H54 (cell line): ENCODE results near the gene SMYD3.
"Not testable (repeated sequence)": the region's sequence is repeated elsewhere in the genome, so short reads cannot be mapped to it uniquely, and the experiment has no call there.

Experiments
- DNase-seq: peaks from one replicate; pipeline ENCODE4 v3.0.0; 2011; ENCODE audit warnings: low spot score, mixed read lengths; ENCODE audit not compliant: insufficient read length
- FAIRE-seq: peaks from 3 replicates; lab custom pipeline; 2011; peaks lifted over from hg19 to GRCh38; lab: Jason Lieb, UNC
- POLR2A ChIP-seq: IDR thresholded peaks from 2 replicates; pipeline ENCODE4 v1.6.1; 2011; ENCODE audit warnings: low read depth, mild to moderate bottlenecking, low read length

The SMYD3 gene

DNA sequence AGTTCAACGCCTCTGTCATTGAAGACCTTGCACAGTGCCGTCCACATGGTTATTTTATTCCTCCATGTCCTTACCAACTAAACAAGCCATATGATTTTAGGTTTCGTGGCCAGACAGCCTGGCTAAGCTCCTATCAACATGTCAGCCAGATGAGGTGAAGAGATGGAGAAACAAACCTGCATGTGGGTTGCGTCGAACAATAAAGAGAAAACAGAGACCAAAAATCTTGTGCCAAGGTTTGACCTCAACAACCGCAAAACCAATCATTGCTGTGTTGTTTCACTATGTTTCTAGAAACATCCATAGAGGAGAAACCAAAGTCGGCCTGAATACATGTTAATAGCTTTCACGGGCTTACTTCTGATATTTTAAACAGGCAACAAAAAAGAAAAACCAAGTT, 544.6 kb downstream of the SMYD3 start:
- no peak for FAIRE-seq

DNA sequence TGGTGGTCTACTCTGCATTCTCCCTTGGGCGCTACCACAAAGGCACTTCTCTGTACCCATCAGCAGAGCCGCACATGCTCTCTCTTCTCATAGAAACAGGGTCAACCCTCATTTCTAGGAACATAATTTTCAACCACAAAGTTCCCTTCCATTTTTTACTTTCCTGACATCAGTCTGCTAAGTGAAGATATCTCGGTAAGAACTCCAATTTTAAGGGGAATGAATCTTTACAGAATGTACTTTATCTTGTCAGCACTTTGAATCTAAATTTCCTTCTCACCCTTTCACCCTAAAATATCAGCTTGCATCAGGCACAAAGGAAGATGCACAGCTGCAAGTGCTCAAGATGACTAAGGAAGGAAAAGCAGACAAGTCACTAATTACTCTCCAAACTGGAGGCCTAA, 545.9 kb downstream of the SMYD3 start:
- FAIRE-seq (no peak), DNase-seq (no peak)
- no peak for TF ChIP-seq POLR2A

More for the DNA sequence above, 544.6 kb downstream of the SMYD3 start:
- TF ChIP-seq POLR2A: no peak
- DNase-seq: no peak

DNA sequence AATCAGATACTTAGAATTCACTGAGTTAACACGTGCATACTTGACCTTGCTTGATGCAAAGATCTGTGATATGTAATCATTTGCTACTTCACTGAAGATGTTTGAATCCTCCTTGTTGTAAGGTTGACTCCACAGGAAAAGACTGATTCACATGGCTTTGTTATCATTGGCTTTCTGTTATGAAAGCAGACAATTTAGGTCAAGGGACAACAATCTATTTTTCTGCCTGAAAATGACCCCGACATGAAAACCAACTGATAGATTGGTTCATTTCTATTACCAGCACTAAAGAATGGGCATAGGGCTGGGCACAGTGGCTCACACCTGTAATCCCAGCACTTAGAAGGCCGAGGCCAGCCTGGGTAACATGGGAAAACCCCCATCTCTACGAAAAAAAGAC, 546.9 kb downstream of the SMYD3 start:
- FAIRE-seq: no peak
- TF ChIP-seq POLR2A: no peak
- DNase-seq: no peak

DNA sequence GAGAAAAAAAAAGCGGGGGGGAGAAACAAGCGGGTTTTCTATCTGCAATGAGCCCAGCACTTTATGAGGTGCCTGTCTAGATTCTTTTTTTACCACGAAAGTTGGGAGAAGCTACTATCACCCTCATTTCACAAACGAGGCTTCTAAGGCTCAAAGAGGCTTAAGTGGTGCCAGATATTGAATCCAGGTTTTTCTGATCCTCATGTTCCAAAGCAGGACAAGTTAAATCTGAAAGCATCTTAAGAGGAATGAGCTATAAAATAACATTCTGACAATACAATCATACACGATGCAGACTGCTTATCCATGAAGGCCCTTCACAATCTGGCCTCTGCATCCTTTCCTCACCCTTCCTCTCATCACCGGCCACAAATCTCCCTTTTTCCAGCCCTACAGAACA, 549.1 kb downstream of the SMYD3 start:
- FAIRE-seq (no peak), DNase-seq (no peak)
- no peak for TF ChIP-seq POLR2A

DNA sequence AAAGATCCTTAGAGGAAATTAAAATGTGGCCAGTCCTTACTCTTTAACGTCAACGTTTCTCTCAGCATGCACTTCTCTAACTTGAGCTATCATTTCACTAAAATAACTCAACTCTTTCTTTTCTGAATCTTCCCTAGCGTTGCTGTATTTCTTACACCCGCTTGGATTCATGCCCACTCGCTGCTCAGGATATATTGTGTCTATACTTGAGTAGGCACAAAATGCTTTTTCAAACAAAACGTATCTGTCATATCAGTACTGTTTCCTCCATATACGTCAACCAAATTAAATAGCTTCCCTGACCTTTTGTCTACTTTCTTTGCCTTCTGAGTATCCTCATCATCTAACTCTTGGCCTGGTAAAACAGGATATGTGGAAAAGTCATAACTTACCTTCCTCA, 549.7 kb downstream of the SMYD3 start:
- DNase-seq: no peak
- FAIRE-seq: no peak
- TF ChIP-seq POLR2A: no peak

DNA sequence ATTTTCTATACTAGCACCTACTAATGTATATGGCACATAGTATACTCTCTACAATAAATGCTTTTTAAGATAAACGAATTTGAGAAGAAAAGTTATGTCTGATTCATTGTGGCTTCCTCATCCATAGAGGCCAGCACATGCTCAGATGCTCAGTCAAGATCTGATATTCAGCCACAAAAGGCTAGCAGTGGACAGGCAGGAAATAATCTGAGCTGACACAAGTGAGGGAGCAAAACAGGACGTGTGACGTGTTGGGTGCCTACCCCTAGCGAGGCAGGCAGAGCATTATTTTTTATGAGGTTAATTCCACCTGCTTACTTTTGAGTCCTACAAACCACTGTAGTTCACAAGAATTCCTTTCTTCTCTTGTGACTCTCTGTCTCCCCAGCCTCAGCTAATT, 550.9 kb downstream of the SMYD3 start:
- FAIRE-seq: no peak
- TF ChIP-seq POLR2A: no peak

DNA sequence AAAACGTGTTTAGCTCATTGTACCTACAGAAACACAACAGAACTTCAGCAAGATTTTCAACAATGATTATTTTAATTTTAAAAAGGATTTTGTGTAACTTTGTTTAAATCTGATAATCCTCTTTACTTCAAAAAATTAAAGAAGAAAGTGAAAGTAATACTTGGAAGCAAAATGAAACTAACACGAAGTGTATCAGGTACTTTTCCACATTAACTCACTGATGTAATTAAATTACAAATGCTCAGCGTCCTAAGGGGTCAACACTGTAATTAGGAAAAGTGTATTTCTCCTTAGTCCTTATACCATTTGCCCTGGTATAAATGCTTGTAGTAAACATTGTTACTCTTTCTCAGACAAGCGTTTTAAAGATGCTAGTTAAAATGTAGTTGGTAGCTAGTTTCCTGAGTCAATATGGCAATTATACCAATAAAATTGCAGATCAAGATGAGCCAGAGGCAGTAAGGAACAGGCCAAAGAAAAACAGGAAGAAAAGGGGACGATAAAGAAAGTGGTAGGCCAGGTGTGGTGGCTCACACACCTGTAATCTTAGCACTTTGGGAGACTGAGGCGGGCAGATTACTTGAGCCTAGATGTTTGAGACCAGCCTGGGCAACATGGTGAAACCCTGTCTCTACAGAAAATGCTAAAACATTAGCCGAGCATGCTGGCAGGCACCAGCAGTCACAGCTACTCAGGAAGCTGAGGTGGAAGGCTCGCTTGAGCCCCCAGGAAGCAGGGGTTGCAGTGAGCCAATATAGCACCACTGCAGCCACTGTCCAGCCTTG, 553.0 kb downstream of the SMYD3 start:
- no peak for DNase-seq

More for the DNA sequence above, 550.9 kb downstream of the SMYD3 start:
- no peak for DNase-seq

DNA sequence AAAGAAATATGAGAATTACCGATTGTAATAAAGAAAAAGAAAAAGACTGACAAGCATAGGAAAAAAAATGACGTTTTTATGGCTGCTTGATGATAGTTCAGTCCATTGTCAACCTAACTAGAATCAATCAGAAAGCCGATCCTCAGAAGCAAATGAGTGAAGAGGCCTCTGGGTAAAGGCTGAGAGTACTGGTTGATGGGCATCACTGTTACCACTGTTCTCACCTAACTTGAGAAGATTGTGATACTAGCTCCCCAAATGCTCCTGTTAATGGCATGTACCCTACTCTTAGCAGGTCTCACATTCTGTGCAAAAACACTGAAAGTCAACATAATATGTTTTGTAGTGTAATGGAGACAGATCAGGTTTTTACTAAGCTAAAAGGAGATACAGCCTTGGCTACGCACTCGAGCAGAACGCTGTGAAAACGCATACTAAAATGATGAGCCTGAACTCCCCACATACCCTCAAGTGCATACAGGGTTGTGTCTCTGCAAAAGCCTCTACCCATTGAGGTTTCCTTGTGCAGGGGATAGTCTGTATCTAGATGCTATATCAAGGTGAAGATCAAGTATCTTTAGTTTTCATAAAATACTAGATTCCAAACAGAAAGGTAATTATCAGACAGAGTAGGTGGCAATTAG, 554.6 kb downstream of the SMYD3 start:
- no peak for TF ChIP-seq POLR2A
- FAIRE-seq (no peak), DNase-seq (no peak)

More for the DNA sequence above, 553.0 kb downstream of the SMYD3 start:
- FAIRE-seq: no peak
- TF ChIP-seq POLR2A: no peak

DNA sequence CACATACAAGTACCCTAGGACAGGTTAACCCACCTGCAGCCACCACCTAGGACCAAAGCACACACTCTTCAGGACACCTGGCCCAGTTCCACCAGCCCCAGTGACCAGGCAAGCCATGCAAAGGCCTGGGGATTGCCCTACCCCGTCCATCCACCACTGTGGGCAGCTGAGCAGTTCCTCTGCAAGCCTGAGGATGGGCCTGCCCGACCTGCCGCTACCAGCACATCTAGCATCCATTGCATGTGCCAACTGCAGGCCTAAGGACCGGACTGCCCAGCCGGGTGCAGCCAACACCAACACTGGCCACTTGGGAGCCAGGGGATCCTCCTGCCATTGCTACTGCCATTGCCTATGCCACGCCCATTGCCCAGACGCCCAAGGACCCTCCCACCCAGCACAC, 558.3 kb downstream of the SMYD3 start:
- no peak for DNase-seq
- TF ChIP-seq POLR2A: no peak
- FAIRE-seq: no peak

DNA sequence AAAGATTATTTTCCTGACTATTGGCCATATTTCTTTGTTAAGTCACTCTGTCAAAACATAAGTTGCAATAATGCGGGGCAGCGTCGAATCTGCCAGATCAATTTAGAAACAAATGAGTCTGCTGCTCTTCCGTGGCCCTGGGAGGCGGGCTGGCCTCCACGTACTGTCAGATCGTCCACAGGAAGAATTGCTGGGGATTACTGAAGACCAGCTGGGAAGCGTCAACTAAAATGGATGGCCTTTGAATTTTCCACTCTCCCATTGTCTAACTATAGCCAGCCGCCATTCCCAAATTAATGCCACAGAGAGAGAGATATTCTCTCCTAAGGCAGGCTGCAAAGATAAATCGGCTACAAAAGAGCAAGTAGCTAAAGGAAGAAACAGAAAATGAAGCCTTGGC, 560.2 kb downstream of the SMYD3 start:
- no peak for FAIRE-seq
- DNase-seq: no peak
- no peak for TF ChIP-seq POLR2A

DNA sequence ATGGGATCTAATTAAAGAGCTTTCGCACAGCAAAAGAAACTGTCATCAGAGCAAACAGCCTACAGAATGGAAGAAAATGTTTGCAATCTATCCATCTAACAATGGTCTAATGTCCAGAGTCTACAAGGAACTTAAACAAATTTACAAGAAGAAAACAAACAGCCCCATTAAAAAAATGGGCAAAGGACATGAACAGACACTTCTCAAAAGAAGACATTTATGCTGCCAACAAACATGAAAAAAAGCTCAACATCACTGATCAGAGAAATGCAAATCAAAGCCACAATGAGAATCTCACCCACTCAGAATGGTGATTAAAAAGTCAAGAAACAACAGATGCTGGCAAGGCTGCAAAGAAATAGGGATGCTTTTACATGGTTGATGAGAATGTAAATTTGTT, 561.9 kb downstream of the SMYD3 start:
- DNase-seq, FAIRE-seq: not testable (repeated sequence)

DNA sequence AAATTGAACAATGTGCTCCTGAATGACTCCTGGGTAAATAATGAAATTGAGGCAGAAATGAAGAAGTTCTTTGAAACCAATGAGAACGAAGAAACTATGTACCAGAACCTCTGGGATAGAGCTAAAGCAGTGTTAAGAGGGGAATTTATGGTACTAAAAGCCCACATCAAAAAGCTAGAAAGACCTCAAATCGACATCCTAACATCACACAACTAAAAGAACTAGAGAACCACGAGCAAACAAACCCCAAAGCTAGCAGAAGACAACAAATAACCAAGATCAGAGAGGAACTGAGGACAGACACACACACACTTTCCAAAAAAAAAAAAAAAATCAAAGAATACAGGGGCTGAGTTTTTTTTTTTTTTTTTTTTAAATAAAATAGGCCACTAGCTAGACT, 564.2 kb downstream of the SMYD3 start:
- DNase-seq (no peak), FAIRE-seq (no peak)
- TF ChIP-seq POLR2A: no peak

DNA sequence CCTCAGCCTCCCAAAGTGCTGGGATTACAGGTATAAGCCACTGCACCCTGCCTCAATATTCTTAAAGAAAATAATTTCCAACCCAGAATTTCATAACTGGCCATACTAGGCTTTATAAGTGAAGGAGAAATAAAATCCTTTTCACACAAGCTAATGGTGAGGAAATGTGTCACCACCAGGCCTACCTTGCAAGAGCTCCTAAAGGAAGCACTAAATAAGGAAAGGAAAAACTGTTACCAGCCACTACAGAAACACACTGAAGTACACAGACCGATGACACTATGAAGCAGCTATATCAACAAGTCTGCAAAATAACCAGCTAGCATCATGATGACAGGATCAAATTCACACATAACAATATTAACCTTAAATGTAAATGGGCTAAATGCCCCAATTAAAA, 565.3 kb downstream of the SMYD3 start:
- FAIRE-seq, DNase-seq: not testable (repeated sequence)

DNA sequence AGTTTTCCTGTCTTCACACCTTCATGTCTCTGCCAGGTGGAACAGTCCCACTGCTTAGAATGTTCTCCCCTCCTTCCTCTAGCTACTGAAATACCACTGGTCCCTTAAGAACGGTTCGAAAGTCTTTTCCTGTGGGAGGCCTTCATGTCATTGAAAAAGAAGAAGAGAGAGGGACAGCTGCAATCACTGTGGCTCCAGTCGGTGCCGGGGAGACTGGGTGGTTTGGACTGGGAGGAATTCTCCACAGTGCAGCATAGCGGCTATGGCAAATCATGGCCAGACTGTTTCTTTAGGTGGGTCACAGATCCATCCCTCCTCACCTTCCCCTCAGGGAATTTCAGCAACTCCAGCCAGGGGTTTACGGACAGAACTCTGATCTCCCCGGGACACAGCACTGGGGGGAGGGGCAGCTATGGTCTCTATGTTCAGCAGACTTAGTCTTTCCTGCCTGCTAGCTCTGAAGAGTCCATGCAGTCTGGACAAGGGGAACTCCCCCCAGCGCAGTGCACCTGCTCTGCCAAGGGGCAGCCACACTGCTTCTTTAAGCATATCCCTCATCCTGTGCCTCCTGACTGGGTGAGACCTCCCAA, 567.2 kb downstream of the SMYD3 start:
- no peak for FAIRE-seq
- no peak for DNase-seq
- TF ChIP-seq POLR2A: no peak
